Calu3 (cell line): Measurements from ENCODE around the gene ST3GAL4. TPM values are rescaled to one million over a fixed set of nuclear protein-coding genes. Genes with fewer than 3 reads are reported as not detected.

Experiments
- BruUV-seq: library from RNA; stranded (reverse); fragments of 400-500 nt; replicated peaks from 2 replicates; lab custom pipeline; 2021; lab: Mats Ljungman, UMichigan
- CTCF ChIA-PET: fragments of 300-600 bp; sonication (Branson Sonifier 250); formaldehyde crosslinking; loops from one replicate; lab custom pipeline; 2022; ENCODE audit warnings: antibody characterized with exemption; lab: Charles Lee
- DNase-seq: peaks from one replicate; pipeline ENCODE4 v3.0.0; 2022
- H3K27ac Mint-ChIP-seq: one replicate; pipeline ENCODE4 v1.8.0; 2022; ENCODE audit warnings: mixed read lengths; ENCODE audit not compliant: unreplicated experiment
- H3K27me3 Mint-ChIP-seq: one replicate; pipeline ENCODE4 v1.8.0; 2022; ENCODE audit warnings: mixed read lengths; ENCODE audit not compliant: unreplicated experiment
- H3K36me3 Mint-ChIP-seq: one replicate; pipeline ENCODE4 v1.8.0; 2022; ENCODE audit warnings: mild to moderate bottlenecking, moderate library complexity, mixed read lengths; ENCODE audit not compliant: insufficient read depth, unreplicated experiment
- H3K4me1 Mint-ChIP-seq: one replicate; pipeline ENCODE4 v1.8.0; 2022; ENCODE audit warnings: mild to moderate bottlenecking, low read depth, mixed read lengths; ENCODE audit not compliant: unreplicated experiment
- H3K4me3 Mint-ChIP-seq: one replicate; pipeline ENCODE4 v1.8.0; 2022; ENCODE audit warnings: mild to moderate bottlenecking, low read depth, moderate library complexity, mixed read lengths; ENCODE audit not compliant: unreplicated experiment
- H3K9me3 Mint-ChIP-seq: one replicate; pipeline ENCODE4 v1.8.0; 2022; ENCODE audit warnings: low read depth, mixed read lengths; ENCODE audit not compliant: unreplicated experiment
- CTCF ChIP-seq: fragments of 200-600 bp; IDR thresholded peaks from one replicate; pipeline ENCODE4 v1.8.0; 2022; ENCODE audit warnings: antibody characterized with exemption; ENCODE audit not compliant: unreplicated experiment
- intact Hi-C: fragments of 100-400 bp; cut with micrococcal nuclease; formaldehyde crosslinking; loops from one replicate; pipeline ENCODE4 v1.10.0; 2022; ENCODE audit not compliant: unreplicated experiment
- total RNA-seq: library from RNA; stranded (reverse); gene quantifications from 2 replicates; pipeline ENCODE4 v1.2.3, GENCODE V29; 2022

ST3GAL4 gene
- total RNA-seq, 1 experiment from 2014 or later: 27.9 TPM

- TF ChIP-seq CTCF: no peak
- H3K9me3 Mint-ChIP-seq: no peaks in the 10 kb centered on the region
- CTCF ChIA-PET: no interaction called here
- no peak for DNase-seq
- no TSS peak for BruUV-seq
- intact Hi-C loops: loop anchor here (5.0 kb wide), 1 partner anchor 120 kb away; no protein-coding TSS in a partner anchor
- no peaks in the 10 kb centered on the region for H3K27me3 Mint-ChIP-seq
- no peak overlapping the region for H3K4me3 Mint-ChIP-seq
- H3K27ac Mint-ChIP-seq: no peak overlapping the region
- peaks cover 15% of the 10 kb centered on the region for H3K4me1 Mint-ChIP-seq
- H3K36me3 Mint-ChIP-seq: no peaks in the 10 kb centered on the region
These were observed 77.0 kb downstream of the ST3GAL4 start for GRCh38 chr11:126432525-126432924.

GRCh38 chr11:126433244-126433846 lies 77.9 kb downstream of the ST3GAL4 start:
- DNase-seq: no peak
- intact Hi-C loops: loop anchor here (5.0 kb wide), 1 partner anchor 121 kb away; no protein-coding TSS in a partner anchor
- H3K27me3 Mint-ChIP-seq: no peaks in the 10 kb centered on the region
- peaks cover 11% of the 10 kb centered on the region for H3K4me1 Mint-ChIP-seq
- H3K4me3 Mint-ChIP-seq: no peak overlapping the region
- H3K9me3 Mint-ChIP-seq: no peaks in the 10 kb centered on the region
- no peak overlapping the region for H3K27ac Mint-ChIP-seq
- H3K36me3 Mint-ChIP-seq: no peaks in the 10 kb centered on the region
- no TSS peak for BruUV-seq
- TF ChIP-seq CTCF: no peak
- CTCF ChIA-PET: no interaction called here

- Mint-ChIP-seq H3K4me3 (no peak overlapping the region), H3K36me3 (no peaks in the 10 kb centered on the region), H3K4me1 (peaks cover 11% of the 10 kb centered on the region), H3K9me3 (no peaks in the 10 kb centered on the region), H3K27me3 (no peaks in the 10 kb centered on the region), H3K27ac (no peak overlapping the region)
- CTCF ChIA-PET: no interaction called here
- no peak for TF ChIP-seq CTCF
- DNase-seq: no peak
- BruUV-seq: no TSS peak
- intact Hi-C loops: loop anchor here (5.0 kb wide), 1 partner anchor 122 kb away; no protein-coding TSS in a partner anchor
These were observed 78.8 kb downstream of the ST3GAL4 start for GRCh38 chr11:126433989-126434949.

GRCh38 chr11:126434950-126435335 lies 79.5 kb downstream of the ST3GAL4 start:
- H3K4me1 Mint-ChIP-seq: peaks cover 11% of the 10 kb centered on the region
- no TSS peak for BruUV-seq
- no peaks in the 10 kb centered on the region for H3K9me3 Mint-ChIP-seq
- H3K27ac Mint-ChIP-seq: no peak overlapping the region
- H3K36me3 Mint-ChIP-seq: no peaks in the 10 kb centered on the region
- H3K4me3 Mint-ChIP-seq: no peak overlapping the region
- no peak for DNase-seq
- CTCF ChIA-PET: no interaction called here
- intact Hi-C loops: loop anchor here (5.0 kb wide), 1 partner anchor 123 kb away; no protein-coding TSS in a partner anchor
- no peak for TF ChIP-seq CTCF
- H3K27me3 Mint-ChIP-seq: no peaks in the 10 kb centered on the region
